ENCODE results near the gene OOSP4B. TPM values are rescaled to one million over a fixed set of nuclear protein-coding genes. Genes with fewer than 3 reads are reported as not detected.

OOSP4B gene
- total RNA-seq, 1 experiment from 2014 or later: not detected

GRCh38 chr11:59997800-59998199, 19.2 kb upstream of the OOSP4B start:
- Histone ChIP-seq H2AFZ (no peak overlapping the region), H3K79me2 (ENCODE audit: low read depth) (no peaks in the 10 kb centered on the region), H3K4me2 (no peak overlapping the region), H3K4me1 (replicated peaks; ENCODE audit: insufficient read depth) (no peaks in the 10 kb centered on the region), H3K4me3 (no peak overlapping the region), H3K27ac (no peak overlapping the region), H3K27me3 (ENCODE audit: insufficient read depth, low read depth) (no peaks in the 10 kb centered on the region), H3K9me2 (ENCODE audit: insufficient read depth) (no peaks in the 10 kb centered on the region), H4K20me1 (ENCODE audit: insufficient read depth) (no peaks in the 10 kb centered on the region; the same call in 1 of the 2 replicates), H3K36me3 (ENCODE audit: low read depth) (no peaks in the 10 kb centered on the region), H3K9me3 (ENCODE audit: insufficient read depth, low read depth) (no peaks in the 10 kb centered on the region), H3F3A (ENCODE audit: insufficient read depth, low read depth) (no peaks in the 10 kb centered on the region)
- TF ChIP-seq CTCF (conservative IDR thresholded peaks at IDR 0.05) (no peak), EZH2 (IDR thresholded peaks at IDR 0.05; ENCODE audit: low read depth) (no peak)
- BruUV-seq (replicated peaks): no TSS peak
- no peak for DNase-seq
- POLR2A ChIA-PET (ENCODE audit: unreplicated experiment): no interaction called here
- intact Hi-C loops (cut with micrococcal nuclease; ENCODE audit: unreplicated experiment): no loop called here
- CTCF ChIA-PET: no interaction called here

- H2AFZ ChIP-seq: no peak overlapping the region
- H3F3A ChIP-seq (ENCODE audit: insufficient read depth, low read depth): no peaks in the 10 kb centered on the region
- CTCF ChIA-PET: no interaction called here
- H3K27ac ChIP-seq: no peak overlapping the region
- no peaks in the 10 kb centered on the region for H3K9me2 ChIP-seq (ENCODE audit: insufficient read depth)
- no peaks in the 10 kb centered on the region for H3K79me2 ChIP-seq (ENCODE audit: low read depth)
- POLR2A ChIA-PET (ENCODE audit: unreplicated experiment): interaction anchor here (0.6 kb wide), 1 partner anchor 55 kb away, joined by 8 read pairs; no protein-coding TSS in a partner anchor
- no peaks in the 10 kb centered on the region for H3K27me3 ChIP-seq (ENCODE audit: insufficient read depth, low read depth)
- TF ChIP-seq CTCF (conservative IDR thresholded peaks at IDR 0.05) (no peak), EZH2 (IDR thresholded peaks at IDR 0.05; ENCODE audit: low read depth) (no peak)
- H3K4me1 ChIP-seq (replicated peaks; ENCODE audit: insufficient read depth): no peaks in the 10 kb centered on the region
- no peak overlapping the region for H3K4me3 ChIP-seq
- H3K9me3 ChIP-seq (ENCODE audit: insufficient read depth, low read depth): no peaks in the 10 kb centered on the region
- no peak for DNase-seq
- H4K20me1 ChIP-seq (ENCODE audit: insufficient read depth): no peaks in the 10 kb centered on the region; the same call in 1 of the 2 replicates
- intact Hi-C loops (cut with micrococcal nuclease; ENCODE audit: unreplicated experiment): no loop called here
- H3K4me2 ChIP-seq: no peak overlapping the region
- H3K36me3 ChIP-seq (ENCODE audit: low read depth): no peaks in the 10 kb centered on the region
- no TSS peak for BruUV-seq (replicated peaks)
Observed at GRCh38 chr11:59999691-60000090, 17.3 kb upstream of the OOSP4B start.

- H3K9me2 ChIP-seq (ENCODE audit: insufficient read depth): no peaks in the 10 kb centered on the region
- H3K79me2 ChIP-seq (ENCODE audit: low read depth): no peaks in the 10 kb centered on the region
- H3K4me3 ChIP-seq: no peak overlapping the region
- DNase-seq: no peak
- intact Hi-C loops (cut with micrococcal nuclease; ENCODE audit: unreplicated experiment): no loop called here
- POLR2A ChIA-PET (ENCODE audit: unreplicated experiment): no interaction called here
- H2AFZ ChIP-seq: no peak overlapping the region
- H4K20me1 ChIP-seq (ENCODE audit: insufficient read depth): no peaks in the 10 kb centered on the region; the same call in 1 of the 2 replicates
- no peaks in the 10 kb centered on the region for H3K4me1 ChIP-seq (replicated peaks; ENCODE audit: insufficient read depth)
- no peak overlapping the region for H3K27ac ChIP-seq
- H3K4me2 ChIP-seq: no peak overlapping the region
- no peaks in the 10 kb centered on the region for H3K27me3 ChIP-seq (ENCODE audit: insufficient read depth, low read depth)
- no peaks in the 10 kb centered on the region for H3K36me3 ChIP-seq (ENCODE audit: low read depth)
- no peak for TF ChIP-seq EZH2 (IDR thresholded peaks at IDR 0.05; ENCODE audit: low read depth)
- TF ChIP-seq CTCF (conservative IDR thresholded peaks at IDR 0.05): no peak
- BruUV-seq (replicated peaks): no TSS peak
- H3F3A ChIP-seq (ENCODE audit: insufficient read depth, low read depth): no peaks in the 10 kb centered on the region
- CTCF ChIA-PET: no interaction called here
- H3K9me3 ChIP-seq (ENCODE audit: insufficient read depth, low read depth): no peaks in the 10 kb centered on the region
Observed at GRCh38 chr11:60003729-60004128, 13.3 kb upstream of the OOSP4B start.
